RWPE2 (cell line): ENCODE results near the gene IL4R.
"Not testable (repeated sequence)": the region's sequence is repeated elsewhere in the genome, so short reads cannot be mapped to it uniquely, and the experiment has no call there.

Source experiments
- ATAC-seq: fragments of 200-7000 bp; cut with Tn5 transposase; 3 replicates; pipeline ENCODE4 v1.9.1; 2021; ENCODE audit warnings: low read depth
- DNase-seq: peaks from one replicate; pipeline ENCODE4 v3.0.0-alpha.2; 2020; ENCODE audit warnings: low spot score
- H3K27ac ChIP-seq: fragments of 450-650 bp; 2 replicates; pipeline ENCODE4 v1.5.1; 2017; ENCODE audit warnings: mild to moderate bottlenecking; ENCODE audit not compliant: poor library complexity, severe bottlenecking
- H3K27me3 ChIP-seq: fragments of 250-450 bp; sonication (Bioruptor Pico); 2 replicates; pipeline ENCODE4 v1.5.1; 2021; ENCODE audit warnings: mild to moderate bottlenecking, moderate library complexity; ENCODE audit not compliant: insufficient read depth, poor library complexity, severe bottlenecking
- H3K36me3 ChIP-seq: fragments of 250-450 bp; sonication (Bioruptor Pico); 2 replicates; pipeline ENCODE4 v1.5.1; 2020; ENCODE audit warnings: low read depth, mild to moderate bottlenecking, moderate library complexity
- H3K4me1 ChIP-seq: fragments of 250-450 bp; sonication (Bioruptor Pico); 2 replicates; pipeline ENCODE4 v1.5.1; 2021; ENCODE audit warnings: mild to moderate bottlenecking, moderate library complexity; ENCODE audit not compliant: insufficient read depth, poor library complexity, severe bottlenecking
- H3K4me3 ChIP-seq: fragments of 250-450 bp; sonication (Bioruptor Pico); 2 replicates; pipeline ENCODE4 v1.5.1; 2021; ENCODE audit warnings: mild to moderate bottlenecking, moderate library complexity; ENCODE audit not compliant: severe bottlenecking
- H3K9me3 ChIP-seq: fragments of 250-450 bp; sonication (Bioruptor Pico); 2 replicates; pipeline ENCODE4 v1.5.1; 2021; ENCODE audit warnings: mild to moderate bottlenecking, moderate library complexity; ENCODE audit not compliant: severe bottlenecking
- CTCF ChIP-seq: fragments of 450-650 bp; IDR thresholded peaks from one replicate; pipeline ENCODE4 v1.5.1; 2017; ENCODE audit warnings: mild to moderate bottlenecking, moderate library complexity; ENCODE audit not compliant: poor library complexity, severe bottlenecking

Gene IL4R

DNA sequence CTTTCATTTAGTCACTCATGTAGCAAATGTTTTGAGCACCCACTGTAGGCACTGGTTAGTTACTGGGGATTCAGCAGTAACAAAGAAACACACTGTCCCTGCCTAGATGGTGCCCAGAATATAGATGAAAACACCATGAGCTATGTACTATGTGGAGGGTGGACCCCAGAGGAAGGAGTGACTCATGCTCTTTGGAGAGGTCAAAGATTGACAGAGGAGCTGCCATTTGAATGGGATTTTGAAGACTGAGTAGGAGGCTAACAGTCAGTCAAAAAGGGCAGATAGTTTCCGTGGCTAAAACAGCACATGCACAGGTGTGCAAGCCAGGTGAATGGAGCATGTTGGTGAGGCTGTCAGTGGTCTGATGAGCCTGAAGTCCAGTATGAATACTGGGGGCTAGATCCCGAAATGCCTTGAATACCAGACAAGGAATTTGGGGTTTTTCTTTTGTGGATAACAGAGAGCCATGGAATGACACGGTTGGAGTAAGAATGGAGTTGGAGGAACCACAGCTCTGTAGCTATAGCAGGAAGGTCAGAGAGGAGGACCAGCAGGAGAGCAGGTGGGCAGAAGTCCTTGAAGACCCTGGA is 94.3 kb downstream of the IL4R start:
- Histone ChIP-seq H3K9me3 (no peaks in the 10 kb centered on the region), H3K4me1 (no peaks in the 10 kb centered on the region), H3K27ac (no peak overlapping the region), H3K36me3 (no peaks in the 10 kb centered on the region), H3K27me3 (no peaks in the 10 kb centered on the region), H3K4me3 (no peak overlapping the region)
- TF ChIP-seq CTCF = no peak
- ATAC-seq = peak; percentile 61
- no peak for DNase-seq

DNA sequence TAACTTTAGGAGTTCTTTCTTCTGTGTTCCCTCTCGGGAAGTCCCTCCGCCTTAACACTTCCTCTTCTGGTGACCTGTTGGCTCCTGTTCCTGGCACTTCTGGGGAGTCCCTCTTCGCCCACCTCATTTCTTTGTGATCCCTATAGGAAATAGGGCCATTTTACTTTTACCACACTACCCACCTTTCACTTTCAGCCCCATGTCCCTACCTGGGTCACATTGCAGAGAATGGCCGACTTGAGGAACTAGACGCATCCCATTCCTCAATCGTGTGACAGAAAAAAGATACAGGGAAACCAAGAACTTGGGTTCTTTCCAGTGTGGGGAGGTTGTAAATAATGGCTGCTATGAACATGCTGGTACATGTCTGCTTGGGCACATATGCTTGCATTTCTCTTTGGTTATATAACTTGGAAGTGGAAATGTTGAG is 94.8 kb downstream of the IL4R start:
- no peak overlapping the region for H3K27ac ChIP-seq
- ATAC-seq = no peak

DNA sequence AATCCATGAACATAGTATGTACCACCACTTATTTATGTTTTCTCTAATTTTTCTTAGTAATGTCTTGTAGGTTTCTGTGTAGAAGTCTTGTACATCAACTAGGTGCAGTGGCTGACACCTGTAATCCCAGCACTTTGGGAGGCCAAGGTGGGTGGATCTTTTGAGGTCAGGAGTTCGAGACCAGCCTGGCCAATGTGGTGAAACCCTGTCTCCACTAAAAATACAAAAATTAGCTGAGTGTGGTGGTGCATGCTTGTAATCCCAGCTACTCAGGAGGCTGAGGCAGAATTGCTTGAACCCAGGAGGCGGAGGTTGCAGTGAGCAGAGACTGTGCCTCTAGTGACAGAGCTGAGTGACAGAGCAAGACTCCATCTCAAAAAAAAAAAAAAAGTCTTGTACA is 96.2 kb downstream of the IL4R start:
- not testable (repeated sequence) for H3K9me3 ChIP-seq, H3K27ac ChIP-seq, H3K27me3 ChIP-seq, H3K4me3 ChIP-seq, H3K36me3 ChIP-seq, DNase-seq, H3K4me1 ChIP-seq, ATAC-seq

More for the DNA sequence above, 94.8 kb downstream of the IL4R start:
- no peak overlapping the region for H3K4me3 ChIP-seq
- H3K4me1 ChIP-seq = no peaks in the 10 kb centered on the region
- TF ChIP-seq CTCF = no peak
- H3K27me3 ChIP-seq = no peaks in the 10 kb centered on the region
- no peak for DNase-seq
- no peaks in the 10 kb centered on the region for H3K9me3 ChIP-seq
- H3K36me3 ChIP-seq = no peaks in the 10 kb centered on the region

- H3K36me3 ChIP-seq = no peaks in the 10 kb centered on the region
- H3K4me1 ChIP-seq = no peaks in the 10 kb centered on the region
- no peak overlapping the region for H3K4me3 ChIP-seq
- no peaks in the 10 kb centered on the region for H3K27me3 ChIP-seq
- ATAC-seq (no peak), DNase-seq (no peak)
- H3K27ac ChIP-seq = no peak overlapping the region
- no peak for TF ChIP-seq CTCF
- H3K9me3 ChIP-seq = no peaks in the 10 kb centered on the region
Measured at GRCh38 chr16:27410761-27411160, 97.0 kb downstream of the IL4R start.

GRCh38 chr16:27413956-27414355 is 100.2 kb downstream of the IL4R start:
- Histone ChIP-seq H3K27me3 (no peaks in the 10 kb centered on the region), H3K4me3 (no peak overlapping the region), H3K4me1 (no peaks in the 10 kb centered on the region), H3K36me3 (no peaks in the 10 kb centered on the region), H3K9me3 (no peaks in the 10 kb centered on the region), H3K27ac (no peak overlapping the region)
- no peak for TF ChIP-seq CTCF
- DNase-seq (no peak), ATAC-seq (no peak)
